Left renal pelvis (tissue), 4 donors: ENCODE results near the gene KRTAP4-16. TPM values are rescaled to one million over a fixed set of nuclear protein-coding genes. Genes with fewer than 3 reads are reported as not detected.
"Not testable (repeated sequence)": the region's sequence is repeated elsewhere in the genome, so short reads cannot be mapped to it uniquely, and the experiment has no call there.

Experiments used
- DNase-seq, 4 donors: peaks; one replicate each; pipeline ENCODE4 v3.0.0-alpha.2; 2013; ENCODE audit warnings: low read depth in 4 of 4, low spot score in 3 of 4
- polyA plus RNA-seq, 4 donors: library from polyadenylated mRNA; unstranded; fragments of 120-200 nt; gene quantifications; one replicate each; pipeline ENCODE4 v1.2.1, GENCODE V29; 2013; ENCODE audit not compliant: insufficient read length in 4 of 4

Gene KRTAP4-16
- not detected for polyA plus RNA-seq

DNA sequence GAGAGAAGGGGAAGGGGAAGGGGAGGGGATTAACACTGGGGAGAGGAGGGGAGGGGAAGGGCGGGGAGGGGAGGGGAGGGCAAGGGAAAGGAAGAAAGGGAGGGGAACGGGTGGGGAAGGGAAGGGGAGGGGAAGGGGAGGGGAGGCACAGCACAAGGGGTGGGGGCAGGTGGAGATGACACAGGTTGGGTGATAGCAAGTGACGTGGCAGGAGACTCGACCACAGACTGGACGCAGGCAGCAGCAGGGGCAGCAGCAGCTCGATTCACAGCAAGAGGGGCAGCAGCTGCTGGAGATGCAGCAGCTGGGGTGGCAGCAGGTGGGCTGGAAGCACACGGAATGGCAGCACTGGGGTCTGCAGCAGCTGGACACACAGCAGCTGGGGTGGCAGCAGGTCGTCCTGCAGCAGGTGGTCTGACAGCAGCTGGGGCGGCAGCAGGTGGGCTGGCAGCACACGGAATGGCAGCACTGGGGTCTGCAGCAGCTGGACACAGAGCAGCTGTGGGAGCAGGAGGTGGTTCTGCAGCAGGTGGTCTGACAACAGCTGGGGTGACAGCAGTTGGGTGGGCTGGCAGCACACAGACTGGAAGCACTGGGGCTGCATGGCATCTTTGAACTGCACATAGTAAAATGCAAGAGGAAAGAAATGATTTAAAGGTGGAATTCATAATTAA, at the start of gene KRTAP4-16:
KRTAP4-16 (minus strand) TSS at position 624 of the 674 bp plus-strand sequence; CDS start at position 624, 0 bp downstream.
- no peak for DNase-seq

DNA sequence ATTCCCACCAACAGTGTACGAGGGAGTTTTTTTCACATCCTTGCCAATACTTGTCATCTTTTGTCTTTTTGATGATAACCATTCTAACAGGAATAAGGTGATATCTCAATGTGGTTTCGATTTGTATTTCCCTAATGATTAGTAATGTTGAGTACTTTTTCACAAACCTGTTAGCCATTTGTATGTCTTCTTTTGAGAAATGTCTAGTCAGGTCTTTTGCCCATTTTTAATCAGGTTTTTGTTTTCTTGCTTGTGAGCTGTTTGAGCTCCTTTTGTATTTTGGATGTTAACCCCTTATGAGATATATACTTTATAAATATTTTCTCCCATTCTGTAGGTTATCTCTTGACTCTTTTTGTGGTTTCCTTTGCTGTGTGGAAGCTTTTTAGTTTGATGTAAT, 49.5 kb upstream of the KRTAP4-16 start:
- DNase-seq = no peak

DNA sequence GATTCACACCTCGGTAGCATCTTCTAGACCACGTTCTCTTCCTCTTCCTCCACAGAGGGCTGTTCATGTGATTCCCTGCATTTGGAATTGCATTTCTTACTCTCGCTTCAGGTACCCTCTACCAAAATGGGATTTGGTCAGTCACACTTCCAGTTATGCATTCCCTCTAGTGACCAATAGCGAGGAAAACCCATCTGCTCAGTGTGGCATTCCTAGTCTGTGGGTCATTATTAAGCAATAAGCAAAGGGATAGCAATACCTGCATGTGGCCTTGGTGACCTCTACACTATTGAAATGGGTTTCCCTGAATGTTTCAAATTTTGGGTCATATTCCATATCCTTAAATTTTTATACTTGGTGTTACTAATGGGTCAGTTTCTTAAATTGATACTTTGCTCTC, 48.0 kb upstream of the KRTAP4-16 start:
- no peak for DNase-seq

DNA sequence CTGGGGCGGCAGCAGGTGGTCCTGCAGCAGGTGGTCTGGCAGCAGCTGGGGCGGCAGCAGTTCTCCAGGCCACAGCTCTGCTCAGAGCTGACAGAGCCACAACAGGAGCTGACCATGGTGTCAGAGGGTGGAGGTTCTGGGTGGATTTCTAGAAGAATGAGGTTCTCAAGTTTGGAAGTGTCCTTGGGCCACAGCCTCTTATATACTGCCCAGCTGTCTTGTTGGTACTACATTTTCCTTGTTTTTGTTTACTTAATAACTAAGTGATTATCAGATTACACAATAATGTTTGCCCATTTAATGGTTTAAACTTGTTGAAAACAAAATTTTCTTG, 47.6 kb upstream of the KRTAP4-16 start, which contains the start of gene KRTAP4-5:
KRTAP4-5 (minus strand) TSS at position 174 of the 334 bp plus-strand sequence; CDS start at position 116, 58 bp downstream.
- DNase-seq = no peak

DNA sequence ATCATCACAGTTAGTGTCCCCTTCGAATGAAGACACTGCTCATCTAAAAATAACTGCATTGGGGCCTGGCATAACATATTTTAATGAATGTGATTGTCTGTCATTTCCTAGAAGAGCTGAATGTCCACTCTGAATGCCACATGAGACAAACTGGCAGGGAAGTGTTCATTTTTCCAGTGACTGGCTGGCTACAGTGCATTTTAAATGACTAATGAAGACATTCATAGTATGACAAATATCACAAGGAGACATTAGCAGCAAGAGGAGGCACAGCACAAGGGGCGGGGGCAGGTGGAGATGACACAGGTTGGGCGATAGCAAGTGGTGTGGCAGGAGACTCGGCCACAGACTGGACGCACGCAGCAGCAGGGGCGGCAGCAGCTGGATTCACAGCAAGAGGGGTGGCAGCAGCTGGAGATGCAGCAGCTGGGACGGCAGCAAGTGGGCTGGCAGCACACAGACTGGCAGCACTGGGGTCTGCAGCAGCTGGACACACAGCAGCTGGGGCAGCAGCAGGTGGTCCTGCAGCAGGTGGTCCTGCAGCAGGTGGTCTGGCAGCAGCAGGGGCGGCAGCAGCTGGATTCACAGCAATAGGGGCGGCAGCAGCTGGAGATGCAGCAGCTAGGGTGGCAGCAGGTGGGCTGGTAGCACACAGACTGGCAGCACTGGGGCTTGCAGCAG, 47.1 kb upstream of the KRTAP4-16 start:
- not testable (repeated sequence) for DNase-seq

DNA sequence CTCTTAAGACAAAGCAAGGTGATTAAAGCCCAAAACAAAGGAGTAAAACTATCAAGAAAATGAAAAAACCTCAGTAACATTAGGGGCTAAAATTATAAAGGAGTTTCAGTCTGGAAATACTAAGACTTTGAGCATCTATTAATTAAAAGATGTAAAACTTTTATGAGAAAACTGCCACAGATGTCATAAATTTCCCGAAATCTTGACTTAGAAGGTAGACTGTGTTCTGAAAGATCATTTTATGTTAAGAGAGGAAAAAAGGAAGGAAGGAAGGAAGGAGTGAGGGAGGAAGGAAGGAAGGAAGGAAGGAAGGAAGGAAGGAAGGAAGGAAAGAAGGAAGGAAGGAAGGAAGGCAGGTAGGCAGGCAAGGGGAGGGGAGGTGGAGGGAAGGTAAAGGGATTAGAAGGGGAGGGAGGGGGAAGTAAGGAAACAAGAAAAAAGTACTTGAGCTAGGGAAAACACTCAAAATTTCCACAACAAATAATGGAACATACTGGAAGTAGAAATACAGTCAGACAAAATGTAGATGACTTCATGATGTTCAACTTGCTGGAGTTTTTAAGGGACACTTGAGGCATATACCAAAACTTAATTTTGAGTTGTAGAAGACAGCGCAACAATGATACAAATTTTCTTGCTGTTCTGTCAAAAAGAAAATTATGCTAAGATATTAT, 45.7 kb upstream of the KRTAP4-16 start:
- no peak for DNase-seq

DNA sequence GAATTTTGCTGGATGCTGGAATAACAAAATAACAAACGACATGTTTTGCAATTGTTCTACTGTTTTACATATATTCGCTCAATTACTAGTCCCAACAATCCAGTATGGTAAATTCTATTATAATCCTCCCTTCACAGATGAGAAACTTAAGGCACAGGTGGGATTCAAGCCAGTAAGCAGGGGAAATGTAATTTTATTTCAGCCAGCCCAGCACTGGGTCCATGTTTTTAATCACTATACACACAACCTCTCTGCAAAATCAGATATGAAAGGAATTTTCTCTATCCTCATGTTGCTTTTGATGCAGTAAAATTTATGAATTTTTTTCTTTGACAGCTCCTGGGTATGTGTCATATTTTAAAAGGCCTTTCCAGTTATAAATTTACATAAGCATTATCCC, 43.3 kb upstream of the KRTAP4-16 start:
- no peak for DNase-seq

DNA sequence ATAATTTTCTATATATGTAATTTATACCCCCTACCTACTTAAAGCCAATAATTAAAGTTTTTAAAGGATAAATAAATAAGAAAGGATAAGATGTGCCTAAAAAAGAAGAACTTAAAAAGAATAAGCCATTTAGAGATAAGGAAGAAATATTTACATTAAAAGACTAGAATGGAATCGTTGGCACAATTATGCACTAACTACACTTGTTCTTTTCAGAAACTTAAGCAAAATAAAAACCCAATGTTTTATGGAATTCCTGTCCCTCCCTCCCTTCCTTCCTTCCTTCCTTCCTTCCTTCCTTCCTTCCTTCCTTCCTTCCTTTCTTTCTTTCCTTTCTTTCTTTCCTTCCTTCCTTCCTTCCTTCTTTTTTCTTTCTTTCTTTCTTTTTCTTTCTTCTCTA, 42.8 kb upstream of the KRTAP4-16 start:
- DNase-seq = no peak

DNA sequence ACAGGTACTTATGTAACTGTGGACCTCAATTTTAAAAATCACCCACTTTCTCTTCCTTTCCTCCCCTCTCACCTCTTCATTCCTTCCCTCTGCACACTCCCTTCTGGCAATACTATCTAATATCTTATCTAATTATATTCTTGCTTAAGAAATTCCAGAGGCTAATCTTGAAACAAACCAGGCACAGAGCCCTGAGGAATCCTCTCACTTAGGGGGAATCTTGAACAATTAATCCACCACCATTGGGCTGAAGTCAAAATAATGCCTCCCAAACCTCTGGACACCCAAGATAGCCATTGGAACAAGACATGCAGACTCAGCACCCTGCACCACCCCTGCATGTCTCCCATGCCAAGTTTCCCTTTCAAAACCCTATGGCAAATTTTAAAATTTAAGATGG, 39.4 kb upstream of the KRTAP4-16 start:
- DNase-seq = no peak

DNA sequence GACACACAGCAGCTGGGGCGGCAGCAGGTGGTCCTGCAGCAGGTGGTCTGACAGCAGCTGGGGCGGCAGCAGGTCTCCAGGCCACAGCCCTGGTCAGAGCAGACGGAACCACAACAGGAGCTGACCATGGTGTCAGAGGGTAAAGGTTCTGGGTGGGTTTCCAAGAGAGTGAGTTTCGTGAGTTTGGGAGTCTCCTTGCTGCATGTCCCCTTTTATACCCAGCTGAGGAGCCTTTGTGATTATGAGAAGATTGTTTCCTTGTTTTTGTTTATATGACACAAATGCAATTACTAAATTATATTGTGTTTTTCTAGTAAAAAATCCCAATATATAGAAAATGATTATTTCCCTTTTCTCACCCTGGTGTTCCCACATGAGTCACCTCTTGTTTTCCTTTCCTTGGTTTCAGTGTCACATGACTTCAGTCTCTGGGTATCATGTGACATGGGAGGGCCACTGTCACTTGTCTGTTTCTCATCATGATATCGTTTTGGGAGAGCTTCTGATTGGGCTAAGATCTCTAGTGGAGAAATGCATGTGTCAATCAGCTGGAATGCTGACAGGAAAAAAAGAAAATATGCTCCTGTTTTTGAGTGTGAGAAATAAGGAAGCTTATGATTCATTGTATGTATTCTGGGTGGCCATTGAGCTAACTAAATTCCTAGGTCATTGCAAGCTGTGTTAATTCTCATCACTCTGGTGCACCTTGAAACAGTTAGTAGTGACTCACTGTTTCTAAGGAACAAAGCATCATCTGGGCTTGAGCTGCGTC, 38.5 kb upstream of the KRTAP4-16 start, which contains the start of gene KRTAP4-6:
KRTAP4-6 (minus strand) TSS at position 185 of the 772 bp plus-strand sequence; CDS start at position 128, 57 bp downstream.
- DNase-seq = no peak

DNA sequence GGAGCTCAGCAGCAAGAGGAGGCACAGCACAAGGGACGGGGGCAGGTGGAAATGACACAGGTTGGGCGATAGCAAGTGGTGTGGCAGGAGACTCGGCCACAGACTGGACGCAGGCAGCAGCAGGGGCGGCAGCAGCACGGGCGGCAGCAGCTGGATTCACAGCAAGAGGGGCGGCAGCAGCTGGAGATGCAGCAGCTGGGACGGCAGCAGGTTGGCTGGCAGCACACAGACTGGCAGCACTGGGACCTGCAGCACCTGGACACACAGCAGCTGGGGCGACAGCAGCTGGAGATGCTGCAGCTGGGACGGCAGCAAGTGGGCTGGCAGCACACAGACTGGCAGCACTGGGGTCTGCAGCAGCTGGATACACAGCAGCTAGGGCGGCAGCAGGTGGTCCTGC, 37.9 kb upstream of the KRTAP4-16 start:
- DNase-seq = not testable (repeated sequence)

DNA sequence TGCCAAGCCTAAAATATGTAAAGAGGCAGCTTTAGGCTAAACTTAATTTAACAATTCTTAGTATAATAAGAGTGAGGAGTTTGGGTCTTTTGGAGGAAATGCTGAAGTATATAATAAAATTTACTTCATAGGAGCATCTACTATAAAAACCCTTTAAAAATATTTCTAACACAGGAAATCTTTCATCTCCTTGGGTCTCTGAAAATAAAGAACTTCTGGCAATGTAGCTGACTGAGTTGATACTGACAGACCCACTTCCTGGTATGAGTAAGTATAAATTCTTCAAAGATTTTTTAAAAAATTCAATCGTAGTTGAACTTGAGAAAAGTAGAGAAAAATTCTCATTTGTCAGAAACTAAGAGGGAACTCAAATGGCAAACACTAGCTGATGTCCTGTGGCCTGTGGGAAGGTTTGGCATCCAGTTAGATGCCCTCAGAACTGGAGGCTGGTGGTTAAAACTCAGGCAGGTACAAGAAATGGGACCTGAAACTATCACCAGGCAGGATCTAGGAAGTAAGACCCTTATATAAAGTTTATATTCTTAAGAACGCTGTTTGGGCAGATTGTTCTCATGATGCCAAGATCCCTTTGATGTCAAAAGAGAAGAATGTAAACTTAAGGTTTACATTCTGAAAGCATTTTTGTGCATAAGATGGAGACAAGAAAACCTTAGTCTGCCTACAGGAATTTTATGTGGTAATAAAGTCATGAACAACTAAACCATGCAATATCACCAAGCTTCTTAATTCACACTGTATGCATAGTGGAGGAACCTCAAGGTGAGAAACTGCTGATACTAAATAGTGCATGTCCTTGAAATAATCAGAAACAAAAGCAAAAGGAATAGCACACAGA, 32.1 kb upstream of the KRTAP4-16 start:
- no peak for DNase-seq

DNA sequence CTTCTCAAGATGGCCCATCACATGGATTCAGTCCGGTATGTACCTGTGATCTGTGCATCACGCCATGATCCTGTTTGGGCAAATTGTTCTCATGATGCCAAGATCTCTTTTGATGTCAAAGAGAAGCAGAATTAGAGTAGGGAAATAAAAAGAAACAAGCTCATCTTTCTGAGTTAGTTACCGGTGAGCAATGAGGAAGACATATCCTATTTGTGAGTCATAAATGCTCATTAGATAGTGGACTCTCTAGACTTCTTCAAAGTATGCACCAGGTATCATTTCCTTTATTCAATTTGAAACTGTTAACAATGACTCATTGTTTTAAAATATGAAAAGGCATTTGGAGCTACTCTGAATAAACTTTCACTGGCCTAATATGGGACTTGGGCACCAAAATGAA, 30.0 kb upstream of the KRTAP4-16 start:
- DNase-seq = no peak

DNA sequence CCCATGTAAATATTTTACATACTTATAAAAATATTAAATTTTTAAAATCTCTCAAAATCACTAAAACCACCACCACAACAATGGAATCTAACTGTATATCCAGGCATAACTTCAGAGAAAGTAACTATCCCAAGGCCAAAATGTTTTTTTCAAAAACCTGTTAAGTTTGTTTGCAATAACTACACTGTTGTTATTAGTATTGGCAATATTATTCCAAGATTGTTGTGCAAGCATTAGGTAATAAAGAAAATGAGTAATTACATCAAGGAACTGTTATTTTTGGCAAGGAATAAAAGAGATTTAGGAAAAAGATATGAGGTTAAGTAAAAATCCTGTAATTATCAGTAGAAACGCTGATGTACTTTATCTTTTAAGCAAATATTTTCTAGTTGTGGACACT, 25.4 kb upstream of the KRTAP4-16 start:
- no peak for DNase-seq

DNA sequence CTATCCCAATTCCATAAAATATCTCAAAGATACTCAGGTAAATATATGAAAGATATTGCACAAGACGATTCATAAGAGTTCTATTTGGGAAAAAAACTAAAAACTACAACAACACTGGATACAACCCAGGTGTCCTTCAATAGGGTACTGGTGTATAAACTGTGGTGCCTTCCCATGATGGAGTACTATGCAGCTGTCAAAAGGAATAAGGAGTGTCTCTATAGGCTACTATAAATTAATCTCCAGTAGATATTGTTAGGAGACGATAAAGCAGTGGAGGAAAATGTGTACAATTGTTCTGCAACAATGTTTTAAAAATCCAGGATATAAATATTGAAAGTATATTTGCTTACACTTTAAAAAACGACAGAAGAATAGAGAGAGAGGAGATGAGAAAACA, 24.4 kb upstream of the KRTAP4-16 start:
- DNase-seq = no peak

DNA sequence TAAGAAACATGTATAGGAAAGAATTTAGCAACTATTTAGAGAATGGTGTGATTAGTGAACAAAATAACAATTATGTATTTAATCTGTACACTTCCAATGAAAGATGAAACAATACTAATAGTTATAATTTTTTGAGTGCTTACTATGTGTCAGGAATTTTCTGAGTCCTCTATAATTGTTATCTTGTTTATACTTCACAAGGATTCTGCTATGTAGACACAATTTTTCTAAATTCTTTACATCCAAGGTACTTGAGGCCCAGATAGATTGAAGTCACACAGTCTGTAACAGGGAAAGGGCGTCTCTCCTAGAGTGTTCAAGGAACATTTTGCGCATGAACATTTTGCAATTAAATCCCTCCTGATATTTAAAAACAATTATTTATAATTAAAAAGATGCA, 23.1 kb upstream of the KRTAP4-16 start:
- DNase-seq = no peak

DNA sequence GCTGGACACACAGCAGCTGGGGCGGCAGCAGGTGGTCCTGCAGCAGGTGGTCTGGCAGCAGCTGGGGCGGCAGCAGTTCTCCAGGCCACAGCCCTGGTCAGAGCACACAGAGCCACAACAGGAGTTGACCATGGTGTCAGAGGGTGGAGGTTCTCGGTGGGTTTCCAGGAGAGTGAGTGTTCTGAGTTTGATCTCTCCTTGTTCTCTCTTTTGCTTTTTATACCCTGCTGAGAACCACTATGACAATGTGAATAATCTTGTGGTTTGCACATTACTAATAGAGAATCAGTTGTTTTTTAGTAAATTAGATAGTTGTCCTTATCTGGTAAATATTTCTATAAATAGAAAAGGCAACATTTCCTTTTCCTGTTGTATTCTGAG, 22.0 kb upstream of the KRTAP4-16 start, which contains the start of gene KRTAP4-12:
KRTAP4-12 (minus strand) TSS at position 192 of the 381 bp plus-strand sequence; CDS start at position 132, 60 bp downstream.
- not testable (repeated sequence) for DNase-seq

DNA sequence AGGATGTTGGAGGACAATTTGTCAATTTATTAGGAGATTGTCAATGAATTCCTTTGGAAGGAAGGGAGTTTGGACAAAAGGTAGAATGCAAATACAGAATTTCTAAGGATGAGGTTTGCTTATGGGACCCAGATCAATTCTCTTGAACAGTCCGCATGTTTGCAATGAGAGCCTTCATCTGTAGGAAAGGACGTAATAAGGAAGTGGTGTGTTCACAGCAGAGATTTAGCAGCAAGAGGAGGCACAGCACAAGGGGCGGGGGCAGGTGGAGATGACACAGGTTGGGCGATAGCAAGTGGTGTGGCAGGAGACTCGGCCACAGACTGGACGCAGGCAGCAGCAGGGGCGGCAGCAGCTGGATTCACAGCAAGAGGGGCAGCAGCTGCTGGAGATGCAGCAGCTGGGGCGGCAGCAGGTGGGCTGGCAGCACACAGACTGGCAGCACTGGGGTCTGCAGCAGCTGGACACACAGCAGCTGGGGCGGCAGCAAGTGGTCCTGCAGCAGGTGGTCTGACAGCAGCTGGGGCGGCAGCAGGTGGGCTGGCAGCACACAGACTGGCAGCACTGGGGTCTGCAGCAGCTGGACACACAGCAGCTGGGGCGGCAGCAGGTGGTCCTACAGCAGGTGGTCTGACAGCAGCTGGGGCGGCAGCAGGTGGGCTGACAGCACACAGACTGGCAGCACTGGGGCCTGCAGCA, 21.4 kb upstream of the KRTAP4-16 start:
- not testable (repeated sequence) for DNase-seq

DNA sequence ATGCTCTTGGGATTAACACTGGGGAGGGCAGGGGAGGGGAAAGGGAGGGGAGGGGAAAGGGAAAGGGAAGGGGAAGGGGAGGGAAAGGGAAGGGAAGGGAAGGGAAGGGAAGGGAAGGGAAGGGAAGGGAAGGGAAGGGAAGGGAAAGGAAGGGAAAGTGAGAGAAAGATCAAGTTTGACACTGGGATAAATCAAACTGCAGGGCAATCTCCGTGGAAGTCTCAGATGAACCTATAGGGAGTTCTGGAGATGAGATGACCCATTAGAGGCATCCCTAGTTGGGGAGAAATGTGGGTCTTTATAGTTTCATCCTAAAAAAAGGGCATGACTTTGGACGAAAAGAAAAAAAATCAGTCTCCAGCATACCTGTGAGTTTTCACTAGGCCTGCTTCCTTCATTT, 19.7 kb upstream of the KRTAP4-16 start:
- no peak for DNase-seq
